GM21515 (cell line): ENCODE data around the gene TLE7.
A peak's percentile ranks its signal among the peaks of the same experiment; 100 is the strongest.

Experiments used
- ATAC-seq: cut with Tn5 transposase; IDR thresholded peaks from one replicate; pipeline ENCODE4 v1.9.1; 2021; ENCODE audit not compliant: unreplicated experiment

Gene TLE7

DNA sequence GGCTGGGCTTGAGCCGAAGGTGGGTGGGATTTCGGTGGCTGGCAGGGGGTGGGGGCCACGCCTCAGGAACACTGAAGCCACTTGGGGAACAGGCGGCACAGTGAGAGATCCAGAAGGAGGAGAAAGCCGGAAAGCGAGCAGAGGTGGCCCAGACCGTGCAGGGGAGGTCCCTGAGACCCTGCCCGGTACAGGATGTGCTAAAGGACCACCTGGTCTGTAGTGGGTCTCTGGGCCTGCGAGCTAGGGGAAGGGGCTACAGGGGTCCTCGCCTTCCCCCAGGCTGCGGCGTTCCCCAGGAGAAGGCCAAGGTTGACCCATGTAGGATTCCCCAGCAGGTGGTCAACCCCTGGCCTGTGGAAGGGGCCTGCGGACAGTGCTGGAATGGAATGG lies at the start of gene TLE7:
TLE7 (minus strand) TSS at position 4 of the 390 bp plus-strand sequence. CDS start 8,730 bp downstream, outside the sequence.
- ATAC-seq = no peak

DNA sequence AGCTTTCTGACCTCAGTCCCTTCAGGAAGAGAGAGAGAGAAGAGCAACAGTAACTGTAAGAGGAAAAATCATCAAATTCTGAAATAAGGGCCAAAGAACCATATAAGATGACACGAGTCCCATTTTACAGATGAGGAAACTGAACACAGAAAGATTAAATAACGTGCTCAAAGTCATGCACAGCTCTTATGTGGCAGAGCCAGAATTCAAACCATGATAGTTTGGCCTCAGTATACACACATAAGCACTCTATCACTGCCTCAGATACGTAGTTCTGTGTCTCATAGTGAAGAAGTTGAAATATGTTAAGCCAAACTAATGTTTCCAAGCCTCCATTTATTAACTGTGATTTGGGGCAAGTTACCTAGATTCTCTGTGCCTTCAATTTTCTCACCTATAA lies 49.2 kb upstream of the TLE7 start:
- no peak for ATAC-seq

DNA sequence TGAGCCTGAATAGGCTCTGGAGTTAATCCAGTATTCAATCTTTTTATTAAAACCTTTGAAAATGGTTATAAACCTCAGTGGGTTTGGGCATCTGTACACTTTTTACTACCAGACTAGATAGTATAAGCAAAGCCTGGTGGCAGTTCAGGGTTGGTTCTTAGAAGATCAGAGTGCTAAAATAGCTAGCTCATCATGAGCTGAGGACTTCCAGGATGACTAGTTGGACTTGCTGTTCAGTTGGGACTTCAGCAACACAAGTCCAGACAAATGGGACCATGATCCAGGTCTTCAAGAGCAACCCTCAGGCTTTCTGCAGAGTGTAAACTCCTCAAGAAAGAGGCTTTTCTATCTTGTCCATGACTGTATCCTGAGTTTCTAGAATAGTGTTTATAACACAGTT lies 48.5 kb upstream of the TLE7 start:
- ATAC-seq = no peak

DNA sequence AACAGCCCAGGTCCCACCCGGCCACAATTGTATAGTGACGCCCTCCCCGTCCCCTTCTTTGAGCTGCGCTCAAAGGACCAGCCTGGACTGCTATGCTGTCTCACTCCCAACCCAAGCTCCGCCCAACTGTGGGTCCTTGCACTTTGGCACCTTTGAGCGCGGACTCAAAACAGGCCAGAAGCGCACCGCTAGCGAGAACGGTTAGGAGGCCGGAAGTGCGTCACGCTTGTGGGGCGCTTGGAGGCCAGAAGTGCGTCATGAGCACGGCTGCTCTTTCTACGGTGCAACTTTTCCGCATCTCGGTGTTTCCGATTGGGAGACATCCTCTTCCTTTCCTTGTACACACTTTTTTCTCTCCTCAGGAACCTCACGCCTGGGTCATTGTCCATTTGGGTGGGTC lies 47.3 kb upstream of the TLE7 start, which contains the start of gene ZNF19:
ZNF19 (minus strand) TSS at position 203 of the 400 bp plus-strand sequence. CDS start 7,210 bp downstream, outside the sequence.
- no peak for ATAC-seq

DNA sequence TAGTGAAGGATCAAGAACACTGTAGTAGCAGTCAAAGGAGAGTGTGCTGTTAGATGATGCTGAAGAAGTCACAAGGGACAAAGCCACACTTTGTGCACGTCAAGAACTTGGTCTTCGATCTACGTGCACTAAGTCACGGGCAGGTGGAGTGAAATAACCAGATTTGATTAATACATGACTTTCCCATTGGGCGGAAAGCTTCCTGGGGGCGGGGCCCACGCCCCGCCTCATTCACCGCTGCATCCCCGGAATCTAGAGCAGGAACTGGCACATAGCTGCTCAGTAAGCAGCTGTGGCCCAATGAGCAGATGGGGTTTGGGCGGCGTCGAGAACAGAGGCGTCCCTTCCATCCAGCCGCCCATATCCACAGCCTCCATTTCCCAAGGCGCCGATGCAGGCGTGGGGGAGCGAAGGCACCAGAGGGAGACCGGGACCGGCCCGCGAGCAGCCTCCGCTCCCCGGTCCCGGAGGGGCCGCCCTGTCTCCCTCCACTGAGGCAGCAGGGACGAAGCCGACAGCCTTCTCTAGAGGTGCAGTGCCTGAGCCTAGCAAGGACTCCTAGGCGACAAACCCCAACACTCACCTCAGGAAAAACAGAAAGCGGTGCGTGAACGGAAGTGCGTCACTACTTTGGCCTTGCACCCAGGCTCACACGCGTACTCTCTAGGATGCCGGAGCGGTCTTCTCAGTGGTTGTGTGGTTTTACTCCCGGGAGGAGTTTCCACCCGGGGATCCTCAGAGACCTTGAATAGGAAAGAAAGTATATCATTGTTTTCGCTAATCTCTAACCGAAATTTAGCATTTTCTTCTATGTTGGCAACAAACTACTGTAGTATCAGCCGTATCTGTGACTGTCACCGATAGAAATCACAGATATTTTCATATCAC lies 42.4 kb upstream of the TLE7 start:
- ATAC-seq = peak; percentile 82

DNA sequence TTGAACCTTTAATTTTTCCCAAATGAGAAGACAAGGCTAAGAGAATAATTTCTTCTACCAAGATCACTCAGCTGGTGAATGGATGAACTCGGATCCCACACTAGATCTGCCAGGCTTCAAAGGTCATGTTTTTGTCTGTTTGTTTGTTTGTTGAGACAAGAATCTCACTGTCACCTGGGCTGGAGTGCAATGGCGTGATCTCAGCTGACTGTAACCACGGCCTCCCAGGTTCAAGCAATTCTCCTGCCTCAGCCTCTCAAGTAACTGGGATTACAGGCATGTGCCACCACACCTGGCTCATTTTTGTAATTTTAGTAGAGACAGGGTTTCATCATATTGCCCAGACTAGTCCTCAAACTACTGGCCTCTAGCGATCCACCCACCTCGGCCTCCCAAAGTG lies 40.7 kb upstream of the TLE7 start:
- ATAC-seq = no peak

DNA sequence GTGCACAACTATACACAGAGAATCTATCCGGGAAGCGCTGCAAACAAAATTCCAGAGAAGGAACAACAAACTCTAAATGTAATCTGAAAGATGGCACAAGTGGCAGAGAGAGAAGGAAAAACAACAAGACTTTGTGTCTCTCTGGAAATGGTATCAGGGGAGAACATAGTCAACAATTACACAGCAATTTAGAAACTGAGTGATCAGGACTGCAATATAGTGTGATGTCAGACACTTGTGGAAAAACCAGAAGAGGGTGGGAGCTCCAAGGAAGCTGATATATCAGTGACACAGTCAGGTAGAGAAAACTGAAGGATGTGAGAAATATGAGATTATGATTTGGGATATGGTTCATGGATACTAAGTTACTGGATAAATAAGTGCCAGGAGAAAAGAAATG lies 39.1 kb upstream of the TLE7 start:
- ATAC-seq = no peak

DNA sequence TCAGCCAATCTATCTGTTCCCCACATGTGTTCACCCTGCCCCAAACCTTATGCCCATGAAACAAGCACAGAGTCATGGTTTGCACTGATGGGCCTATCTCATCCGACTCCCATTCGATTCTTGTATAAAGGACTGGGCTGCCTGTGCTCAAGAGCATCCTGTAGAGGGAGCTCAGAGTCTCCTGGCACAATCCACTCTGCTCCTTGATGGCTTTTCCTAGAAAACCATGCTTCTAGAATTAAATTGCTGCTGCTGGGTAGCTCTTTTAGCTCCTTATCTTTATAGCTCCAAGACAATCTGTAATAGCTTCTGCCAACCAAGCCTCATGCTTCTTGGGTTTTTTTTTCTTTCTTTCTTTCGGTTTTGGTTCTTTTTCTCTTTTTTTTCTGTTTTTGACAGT lies 37.6 kb upstream of the TLE7 start:
- ATAC-seq = no peak

DNA sequence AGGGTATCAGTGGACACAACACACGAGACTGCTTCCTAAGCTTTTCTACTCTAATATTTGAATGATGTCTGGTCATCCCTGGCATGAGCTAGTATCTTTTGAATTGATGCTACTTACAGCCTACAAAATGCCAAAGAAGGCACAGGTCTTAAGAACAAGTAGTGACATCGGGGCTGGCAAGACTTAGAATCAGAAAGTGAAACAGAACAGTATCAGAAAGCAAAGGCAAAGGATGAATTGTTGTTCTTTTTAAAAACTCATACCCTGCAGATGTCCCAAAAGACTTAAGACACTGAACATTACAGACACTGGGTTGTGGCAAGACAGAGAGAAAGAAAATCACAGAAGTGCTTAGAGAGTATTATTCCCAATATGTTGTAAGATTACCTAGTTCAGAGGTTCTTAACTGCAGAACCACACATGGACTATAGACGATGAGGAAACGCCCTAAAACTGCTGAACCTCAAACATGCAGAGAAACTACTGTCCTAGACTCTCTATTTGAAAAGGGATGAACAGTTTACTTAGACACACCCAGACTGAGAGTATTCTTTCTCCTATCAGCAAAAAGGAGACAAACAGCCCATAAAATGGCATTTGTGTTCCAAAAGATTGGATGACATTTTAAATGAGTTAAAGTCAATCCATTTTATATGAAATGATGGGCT lies 34.7 kb upstream of the TLE7 start:
- ATAC-seq = no peak

DNA sequence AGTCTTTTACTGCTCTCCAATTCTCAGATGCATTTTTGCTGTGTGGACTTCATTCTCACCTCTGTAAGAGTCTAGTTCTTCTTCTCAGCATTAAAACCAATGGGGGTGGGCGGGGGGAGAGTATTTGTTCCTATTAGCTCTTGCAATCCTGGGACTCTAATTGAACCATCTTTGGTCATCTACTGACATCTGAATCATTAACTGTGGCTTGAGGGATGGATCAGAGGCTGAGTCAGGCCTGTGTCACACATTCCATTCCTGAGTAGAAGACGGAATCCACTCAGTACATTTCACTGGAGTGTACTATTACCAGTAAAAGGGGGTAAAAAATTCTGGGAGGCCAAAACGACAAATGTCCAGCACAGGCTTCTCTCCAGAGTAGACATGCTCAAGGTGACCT lies 33.0 kb upstream of the TLE7 start:
- no peak for ATAC-seq

DNA sequence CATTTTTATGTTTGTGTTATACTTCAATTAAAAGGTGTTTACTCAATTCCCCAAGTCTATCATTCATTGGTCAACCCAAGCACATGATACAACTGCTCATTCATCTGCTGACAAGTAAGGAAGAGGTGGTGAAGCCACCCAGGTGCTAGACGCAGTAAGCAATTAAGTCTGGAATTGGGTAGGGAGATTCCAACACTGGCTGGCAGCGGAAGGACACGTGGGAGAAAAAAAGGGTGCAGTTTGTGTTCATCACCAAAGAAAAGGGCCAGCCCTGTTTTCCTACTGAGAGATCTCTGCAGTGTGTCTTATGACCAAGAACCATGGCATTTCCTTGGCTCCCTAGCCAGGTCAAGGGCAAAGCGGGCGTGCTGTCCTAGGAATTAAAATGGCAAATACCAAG lies 32.0 kb upstream of the TLE7 start:
- no peak for ATAC-seq

DNA sequence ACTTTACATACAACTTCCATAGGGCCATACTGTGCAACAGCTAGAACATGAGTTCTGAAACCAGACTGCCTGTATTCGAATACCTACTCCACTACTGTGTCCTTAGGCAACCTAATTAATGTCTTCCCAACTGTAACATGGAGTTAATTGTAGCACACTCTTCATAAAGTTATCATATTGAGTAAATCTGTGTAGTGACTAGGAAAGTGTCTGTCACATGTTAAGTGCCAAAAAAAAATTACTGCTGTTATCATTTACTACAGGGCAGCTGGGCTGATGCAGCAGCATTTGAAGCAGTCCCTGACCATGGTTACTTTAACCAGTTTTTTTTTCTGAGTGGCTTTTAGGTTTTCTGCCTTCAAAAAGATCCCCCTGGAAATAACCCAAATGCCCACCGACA lies 31.1 kb upstream of the TLE7 start:
- ATAC-seq = no peak

DNA sequence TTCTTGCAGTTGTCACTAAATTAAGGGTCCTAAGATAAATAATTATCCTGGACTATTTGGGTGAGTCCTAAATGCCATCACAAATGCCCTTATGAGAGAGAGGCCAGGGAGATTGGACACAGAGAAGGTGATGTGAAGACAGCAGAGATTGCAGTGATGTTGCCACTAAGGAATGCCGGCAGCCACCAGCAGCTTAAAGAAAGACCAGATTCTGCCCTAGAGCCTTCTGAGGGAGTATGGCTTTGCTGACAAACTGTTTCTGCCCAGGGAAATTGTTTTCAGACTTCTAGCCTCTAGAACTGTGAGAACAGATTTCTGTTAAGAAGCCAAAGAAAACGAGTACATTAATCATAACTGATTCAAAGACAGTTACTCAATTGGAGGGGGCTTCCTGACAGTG lies 30.2 kb upstream of the TLE7 start:
- ATAC-seq = no peak

DNA sequence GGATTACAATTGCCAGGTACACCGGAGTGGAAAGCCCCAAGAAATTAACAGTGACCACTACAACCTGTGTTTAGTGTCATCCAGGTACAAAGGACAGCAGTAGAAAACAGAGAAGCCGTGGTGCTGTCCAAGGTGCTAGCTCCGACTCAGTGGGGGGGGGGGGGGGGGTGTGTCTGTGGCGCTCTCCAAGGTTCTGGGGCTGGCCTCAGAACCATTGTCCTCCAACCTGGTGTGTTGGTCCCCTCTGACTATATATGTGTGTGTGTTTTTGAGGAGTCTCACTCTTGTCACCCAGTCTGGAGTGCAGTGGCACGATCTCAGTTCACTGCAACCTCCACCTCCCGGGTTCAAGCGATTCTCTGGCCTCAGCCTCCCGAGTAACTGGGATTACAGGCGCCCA lies 26.0 kb upstream of the TLE7 start:
- ATAC-seq = no peak

DNA sequence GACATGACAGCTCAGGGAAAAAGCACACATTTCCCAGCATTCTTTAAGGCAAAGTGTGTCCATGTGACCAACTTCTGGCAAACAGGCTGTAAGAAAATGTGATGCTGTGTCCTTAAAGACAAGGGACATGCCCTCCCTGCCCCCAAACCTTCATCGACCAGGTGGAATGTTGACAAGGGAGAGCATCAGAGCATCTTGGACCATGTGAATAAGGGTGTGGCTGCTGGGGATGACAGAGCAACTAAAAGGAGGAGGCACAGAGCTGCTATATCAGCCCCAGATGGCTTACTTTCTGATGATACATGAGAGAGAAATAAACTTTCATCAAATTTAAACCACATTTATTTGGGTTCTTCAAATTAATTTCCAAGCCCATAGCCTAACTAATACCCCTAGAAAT lies 22.4 kb upstream of the TLE7 start:
- no peak for ATAC-seq

DNA sequence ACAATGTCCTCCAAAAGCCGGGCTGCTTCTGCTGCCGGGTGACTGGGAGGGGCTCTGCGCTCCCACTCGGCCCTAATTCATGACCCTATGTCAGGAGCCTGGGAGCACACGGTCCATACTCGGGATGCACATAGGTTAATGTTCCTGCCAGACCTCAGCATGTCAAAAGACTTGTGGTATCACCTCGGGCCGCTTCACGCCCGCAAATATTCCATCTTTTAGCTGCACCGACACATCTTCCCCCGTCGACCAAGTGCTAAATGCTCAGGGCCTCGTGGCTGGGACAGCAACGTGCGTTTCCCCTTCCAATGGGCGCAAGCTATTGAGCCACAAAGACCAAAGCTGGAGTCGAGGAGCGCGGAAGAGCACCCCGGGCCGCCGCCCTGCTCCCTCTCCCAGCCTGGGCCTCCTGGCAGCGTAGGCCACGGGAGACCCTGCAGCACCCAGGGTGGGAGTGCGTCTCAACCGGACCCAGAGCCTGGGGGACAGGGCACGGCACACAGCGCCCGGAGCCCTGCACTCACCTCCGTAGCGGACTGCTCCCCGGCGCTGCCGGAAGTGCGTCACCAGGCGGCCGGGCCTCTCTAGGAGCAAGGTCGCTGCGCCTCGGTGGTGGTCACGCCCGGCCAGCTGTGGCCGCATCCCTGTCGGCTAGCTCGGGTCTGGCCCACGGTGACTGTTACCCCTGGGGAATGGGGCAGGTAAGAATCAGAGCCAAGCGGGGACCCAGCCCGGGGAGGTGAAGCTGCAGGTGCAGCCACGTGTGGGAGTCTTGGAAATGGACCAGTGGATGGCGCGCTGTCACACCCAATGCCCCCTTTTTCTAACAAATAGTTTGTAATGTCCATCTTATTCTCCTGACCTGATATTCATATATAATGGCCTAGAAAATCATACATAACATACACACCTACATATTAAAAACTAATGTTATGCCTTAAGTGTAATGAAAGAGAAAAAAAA lies 20.1 kb upstream of the TLE7 start, which contains the start of gene ZNF23:
ZNF23 (minus strand) TSS at position 562 of the 963 bp plus-strand sequence. CDS start 5,451 bp downstream, outside the sequence.
- peak; percentile 97 for ATAC-seq

DNA sequence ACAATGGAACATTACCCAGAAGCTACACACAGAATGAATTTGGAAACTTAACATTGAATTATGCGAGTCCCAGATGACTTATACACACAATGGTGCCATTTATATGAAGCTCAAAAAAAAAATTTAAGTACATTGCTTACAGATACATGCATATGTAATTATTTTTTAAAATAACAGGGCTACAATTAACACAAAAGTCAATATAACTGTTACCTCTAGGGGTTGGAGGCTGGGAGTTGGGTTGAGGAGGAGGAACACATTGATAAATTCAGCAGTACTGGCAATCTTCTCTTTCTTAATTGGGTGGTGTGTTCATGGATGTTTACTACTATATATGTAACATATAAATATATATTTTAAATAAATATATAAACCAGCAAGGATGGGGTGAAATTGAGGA lies 19.1 kb upstream of the TLE7 start:
- ATAC-seq = no peak

DNA sequence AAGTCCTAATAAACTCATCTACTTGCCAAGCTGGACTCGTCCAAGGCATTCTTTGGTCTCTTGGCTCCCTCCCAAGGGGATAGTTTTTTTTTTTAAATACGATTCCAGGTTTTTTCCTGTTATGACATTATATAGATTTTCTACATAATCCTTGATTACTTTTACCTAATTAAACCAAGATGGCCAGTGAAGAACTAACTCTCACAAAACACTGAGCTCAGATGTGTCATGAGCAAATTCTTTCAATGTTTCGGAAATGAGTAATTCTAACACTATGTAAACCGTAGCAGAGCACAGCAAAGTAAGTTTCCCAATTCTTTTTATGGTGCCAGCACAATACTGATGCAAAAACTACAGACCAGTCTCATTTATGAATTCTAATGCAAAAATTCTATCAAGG lies 18.4 kb upstream of the TLE7 start:
- no peak for ATAC-seq

DNA sequence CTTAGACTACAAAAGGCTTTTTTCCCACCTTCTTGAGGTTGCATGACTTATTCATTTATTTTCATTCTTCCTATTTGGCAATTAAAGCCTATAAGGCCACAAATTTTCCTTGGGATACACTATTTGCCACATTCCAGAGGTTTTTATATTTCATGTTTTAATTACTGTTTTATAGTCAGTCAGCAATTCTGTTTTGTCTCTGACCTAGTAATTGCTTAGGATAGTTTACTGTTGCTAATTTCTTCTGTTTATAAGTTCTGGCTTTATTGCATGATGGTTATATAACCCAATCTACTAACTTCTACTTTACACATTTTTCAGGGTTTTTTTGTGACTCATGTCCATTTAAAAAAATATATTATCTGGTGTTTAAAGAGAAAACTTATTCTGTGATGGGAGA lies 17.7 kb upstream of the TLE7 start:
- ATAC-seq = no peak

DNA sequence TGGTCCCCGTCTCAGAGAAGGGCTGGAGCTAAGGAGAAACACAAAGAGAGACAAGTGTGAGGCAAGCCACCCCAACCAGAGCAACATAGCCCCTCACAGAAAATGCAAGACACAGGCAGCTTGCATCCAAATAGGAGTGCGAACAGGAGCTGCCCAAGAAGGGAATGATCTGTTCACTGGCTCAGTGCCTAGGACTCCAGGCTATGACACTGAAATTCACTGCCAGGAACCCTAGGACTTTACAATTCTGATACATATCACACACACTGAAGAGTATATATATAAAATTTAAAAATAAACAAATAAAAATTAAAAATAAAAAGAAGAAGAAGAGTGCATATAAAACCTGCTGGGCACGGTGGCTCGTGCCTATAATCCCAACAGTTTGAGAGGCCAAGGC lies 14.9 kb upstream of the TLE7 start:
- ATAC-seq = no peak

DNA sequence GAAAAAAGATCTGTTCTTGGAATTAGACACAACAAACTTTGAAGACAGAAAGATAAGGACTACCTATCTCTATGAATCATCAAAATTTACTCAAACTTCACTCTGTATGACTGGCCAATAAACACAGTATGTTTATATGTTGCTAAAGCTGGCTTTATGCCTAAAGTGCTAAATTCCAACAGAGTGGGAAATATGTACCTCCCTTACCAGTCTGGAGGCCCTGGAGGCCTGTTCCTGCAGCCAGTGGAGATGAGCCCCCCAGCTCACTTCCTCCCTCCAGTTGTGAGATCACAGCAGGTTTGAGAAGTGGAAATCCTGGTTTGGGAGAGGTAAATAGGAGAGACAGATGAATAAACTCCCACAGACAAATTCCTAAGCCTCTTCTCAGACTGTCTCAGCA lies 11.2 kb upstream of the TLE7 start:
- ATAC-seq = no peak
